Measurements from ENCODE around the gene LSAMP.

The LSAMP gene

DNA sequence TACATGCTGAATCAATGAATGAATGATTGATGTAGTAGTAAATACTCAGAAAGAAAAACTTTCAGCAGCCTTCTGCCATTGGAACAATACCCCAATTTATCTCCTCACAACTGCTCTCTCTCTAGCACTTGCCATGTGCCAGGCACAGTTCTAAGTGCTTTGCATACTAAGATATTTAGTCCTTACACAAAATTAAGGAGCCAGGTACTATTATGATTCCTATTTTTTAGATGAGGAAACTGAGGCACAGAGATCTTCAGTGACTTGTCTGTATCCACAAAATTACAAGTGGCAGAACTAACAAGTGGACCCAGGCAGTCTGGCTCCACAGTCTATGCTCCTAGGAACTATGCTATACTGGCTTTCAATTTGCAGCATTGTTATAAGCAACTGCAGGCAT lies 279.2 kb downstream of the LSAMP start:
- no peak for DNase-seq (ENCODE audit: low spot score in 2 of 2)
- Mint-ChIP-seq H3K9me3 (peaks cover 11% of the 10 kb centered on the region), H3K36me3 (no peaks in the 10 kb centered on the region), H3K4me3 (no peak overlapping the region), H3K4me1 (no peaks in the 10 kb centered on the region), H3K27ac (no peak overlapping the region)
- no peak for ATAC-seq

DNA sequence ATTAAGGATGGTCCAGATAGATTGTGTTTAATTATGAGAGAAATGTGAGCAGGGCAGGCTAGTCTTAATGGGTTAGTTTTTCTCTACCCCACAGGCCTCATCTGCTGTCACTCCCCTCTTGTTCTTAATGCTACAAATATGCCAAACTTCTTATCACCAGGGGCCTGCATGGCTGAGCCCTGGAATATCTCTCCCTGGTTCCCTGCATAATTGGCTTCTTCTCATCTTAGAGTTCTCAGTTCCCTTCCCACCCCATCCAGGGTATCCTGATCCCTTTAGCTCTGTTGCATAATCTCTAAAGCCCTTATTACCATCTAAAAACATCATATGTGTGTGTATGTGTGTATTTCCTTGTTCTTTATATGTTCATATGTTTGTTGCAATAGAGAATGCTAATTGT lies 279.6 kb downstream of the LSAMP start:
- DNase-seq (ENCODE audit: low spot score in 2 of 2) = no peak
- no peak overlapping the region for H3K4me3 Mint-ChIP-seq
- no peak overlapping the region for H3K27ac Mint-ChIP-seq
- no peak for ATAC-seq
- H3K4me1 Mint-ChIP-seq = no peaks in the 10 kb centered on the region
- H3K9me3 Mint-ChIP-seq = peaks cover 11% of the 10 kb centered on the region
- no peaks in the 10 kb centered on the region for H3K36me3 Mint-ChIP-seq

DNA sequence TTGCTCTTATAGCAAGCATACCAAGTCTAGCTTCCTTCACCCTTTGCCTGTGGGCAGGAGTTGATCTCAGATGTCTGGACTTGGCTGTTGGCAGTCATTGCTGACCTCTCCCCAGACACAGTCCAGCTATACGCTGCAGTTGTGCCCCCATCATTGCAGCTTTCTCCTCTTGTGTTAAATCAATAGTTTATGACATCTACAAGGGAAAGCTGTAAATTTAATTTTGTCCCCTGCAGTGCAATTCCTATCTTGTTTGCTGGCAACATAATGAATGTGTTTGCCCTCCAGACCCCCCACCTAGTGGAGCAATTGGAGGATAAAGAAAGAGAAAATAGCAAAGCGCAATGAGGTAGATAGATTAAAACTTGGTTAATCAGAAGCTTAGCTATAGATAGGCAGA lies 280.2 kb downstream of the LSAMP start:
- no peaks in the 10 kb centered on the region for H3K36me3 Mint-ChIP-seq
- H3K4me3 Mint-ChIP-seq = no peak overlapping the region
- H3K4me1 Mint-ChIP-seq = no peaks in the 10 kb centered on the region

DNA sequence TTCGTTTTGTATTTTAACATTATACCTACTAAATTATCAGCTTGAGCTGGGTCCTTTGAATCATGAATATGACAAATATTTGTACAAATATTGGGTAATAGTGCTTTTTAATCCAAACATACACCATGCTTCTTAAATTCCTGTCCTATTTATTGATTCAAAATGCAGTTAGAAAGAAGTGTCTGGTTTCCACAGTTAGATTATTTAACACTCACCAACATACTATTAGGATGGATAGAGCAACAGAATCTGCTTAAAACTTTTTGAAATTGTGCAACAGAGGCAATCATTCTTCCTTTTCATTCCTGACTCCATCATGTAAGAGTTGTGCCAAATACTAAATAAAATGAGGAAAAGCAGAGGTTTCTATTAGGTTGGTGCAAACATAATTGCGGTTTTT lies 281.2 kb downstream of the LSAMP start:
- Mint-ChIP-seq H3K4me1 (no peaks in the 10 kb centered on the region), H3K36me3 (no peaks in the 10 kb centered on the region), H3K27ac (no peak overlapping the region), H3K4me3 (no peak overlapping the region), H3K9me3 (peaks cover 11% of the 10 kb centered on the region)
- ATAC-seq (no peak), DNase-seq (ENCODE audit: low spot score in 2 of 2) (no peak)

More for the DNA sequence above, 280.2 kb downstream of the LSAMP start:
- no peak overlapping the region for H3K27ac Mint-ChIP-seq
- peaks cover 11% of the 10 kb centered on the region for H3K9me3 Mint-ChIP-seq
- ATAC-seq (no peak), DNase-seq (ENCODE audit: low spot score in 2 of 2) (no peak)

DNA sequence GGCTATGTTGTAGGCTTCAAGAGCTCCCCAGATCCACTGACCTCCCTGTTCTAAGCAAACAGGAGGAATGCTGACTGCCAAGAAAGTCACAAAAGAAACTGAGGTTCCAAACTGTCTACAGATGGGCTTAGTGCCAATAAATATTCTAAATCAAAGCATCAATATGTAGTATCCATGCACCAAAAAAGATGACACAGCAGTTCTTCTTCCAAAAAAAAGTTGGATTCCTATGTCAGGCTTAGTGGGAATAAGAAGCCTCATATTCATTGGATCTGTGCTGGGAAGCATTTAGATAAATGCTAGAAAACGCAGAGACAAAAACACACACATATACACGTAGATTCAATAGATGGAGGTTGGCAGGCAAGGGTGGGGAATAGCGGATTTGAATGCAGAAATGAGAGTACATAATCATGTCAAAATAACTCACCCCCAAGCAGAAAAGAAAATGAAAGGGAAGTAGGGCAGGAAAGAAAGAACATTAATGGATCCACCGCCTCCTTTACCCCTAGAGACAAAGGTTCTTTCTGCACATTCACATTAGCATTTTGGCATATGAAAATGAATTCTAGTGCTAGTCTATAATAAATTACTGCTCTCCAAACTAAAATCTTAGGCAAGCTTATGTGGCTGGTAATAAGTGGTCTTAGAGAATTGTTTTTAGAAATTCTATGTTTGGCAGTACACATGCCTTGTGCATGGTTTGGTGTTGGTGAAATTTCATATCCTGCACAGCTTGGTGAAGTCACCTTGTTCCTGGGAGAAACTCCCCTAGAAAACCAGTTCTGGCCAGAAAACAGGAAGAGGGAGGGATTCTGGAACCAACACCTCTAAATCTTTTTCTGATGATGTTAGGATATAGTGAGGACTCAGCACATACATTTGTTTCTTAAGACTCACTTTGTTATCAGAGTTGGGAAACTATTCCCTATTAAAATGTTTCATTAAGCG lies 283.4 kb downstream of the LSAMP start:
- ATAC-seq = no peak
- H3K36me3 Mint-ChIP-seq = no peaks in the 10 kb centered on the region
- H3K9me3 Mint-ChIP-seq = peaks cover 18% of the 10 kb centered on the region
- no peaks in the 10 kb centered on the region for H3K4me1 Mint-ChIP-seq
- H3K4me3 Mint-ChIP-seq = no peak overlapping the region
- no peak overlapping the region for H3K27ac Mint-ChIP-seq
- DNase-seq (ENCODE audit: low spot score in 2 of 2) = no peak

DNA sequence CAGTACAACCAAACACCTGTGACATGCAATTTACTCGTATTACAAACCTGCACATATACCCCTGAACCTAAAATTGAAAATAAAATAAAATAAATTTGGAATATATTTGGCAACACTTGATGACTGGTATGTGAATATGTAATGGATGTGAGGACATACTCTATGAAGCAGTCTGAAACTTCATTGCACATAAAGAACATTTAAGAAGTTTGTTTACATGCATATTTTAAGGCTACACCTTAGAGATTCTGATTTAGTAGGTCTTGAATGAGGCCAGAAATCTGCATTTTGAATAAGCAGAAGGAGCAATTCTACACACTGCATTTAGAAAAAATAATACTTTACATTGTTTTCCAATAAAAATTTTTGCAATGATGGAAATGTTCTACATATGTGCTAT lies 284.7 kb downstream of the LSAMP start:
- H3K36me3 Mint-ChIP-seq = no peaks in the 10 kb centered on the region
- no peak for ATAC-seq
- H3K9me3 Mint-ChIP-seq = peaks cover 15% of the 10 kb centered on the region
- no peak for DNase-seq (ENCODE audit: low spot score in 2 of 2)
- H3K4me1 Mint-ChIP-seq = no peaks in the 10 kb centered on the region
- H3K27ac Mint-ChIP-seq = no peak overlapping the region
- H3K4me3 Mint-ChIP-seq = no peak overlapping the region

DNA sequence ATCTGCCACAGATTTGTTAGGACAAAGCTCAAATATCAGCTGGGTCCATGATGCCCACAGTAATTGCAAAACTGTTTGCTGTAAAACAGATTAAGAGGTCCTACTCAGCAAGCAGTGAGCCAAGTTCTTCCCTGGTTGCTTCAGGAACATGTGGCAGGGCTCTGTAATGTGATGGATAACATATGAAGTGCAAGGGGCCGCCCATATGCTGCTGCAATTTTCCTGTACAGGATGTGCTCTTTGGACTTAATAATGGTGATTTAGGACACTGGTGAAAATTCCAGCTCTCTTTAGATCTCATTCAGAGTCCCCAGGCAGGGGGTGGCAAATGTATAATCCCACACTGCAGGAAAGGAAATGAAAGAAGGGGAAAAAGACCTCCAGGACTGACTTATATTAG lies 289.4 kb downstream of the LSAMP start:
- no peaks in the 10 kb centered on the region for H3K36me3 Mint-ChIP-seq
- no peak overlapping the region for H3K27ac Mint-ChIP-seq
- no peak overlapping the region for H3K4me3 Mint-ChIP-seq
- no peak for DNase-seq (ENCODE audit: low spot score in 2 of 2)
- H3K4me1 Mint-ChIP-seq = no peaks in the 10 kb centered on the region
- peaks cover 11% of the 10 kb centered on the region for H3K9me3 Mint-ChIP-seq
- no peak for ATAC-seq

DNA sequence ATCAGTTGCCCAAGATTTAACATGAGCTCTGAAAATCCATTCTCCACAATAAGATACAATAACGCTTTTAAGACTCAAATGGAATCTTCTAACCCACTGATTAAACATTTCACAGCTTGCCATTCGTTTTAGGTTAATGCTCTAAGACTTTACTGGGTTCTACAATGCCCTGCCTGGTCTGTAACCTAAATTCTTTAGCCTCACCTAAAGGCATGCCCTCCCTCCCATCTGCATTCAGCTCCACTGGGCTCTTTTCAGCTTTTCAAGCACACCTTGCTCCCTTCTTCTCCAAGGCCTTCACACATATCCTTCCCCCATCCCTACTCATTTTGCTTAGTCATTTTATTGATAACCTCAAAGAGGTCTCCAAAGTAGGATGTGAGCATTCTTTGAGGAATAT lies 290.9 kb downstream of the LSAMP start:
- H3K9me3 Mint-ChIP-seq = peaks cover 14% of the 10 kb centered on the region
- DNase-seq (ENCODE audit: low spot score in 2 of 2) (no peak), ATAC-seq (no peak)
- no peak overlapping the region for H3K4me3 Mint-ChIP-seq
- H3K4me1 Mint-ChIP-seq = no peaks in the 10 kb centered on the region
- no peak overlapping the region for H3K27ac Mint-ChIP-seq
- H3K36me3 Mint-ChIP-seq = no peaks in the 10 kb centered on the region

DNA sequence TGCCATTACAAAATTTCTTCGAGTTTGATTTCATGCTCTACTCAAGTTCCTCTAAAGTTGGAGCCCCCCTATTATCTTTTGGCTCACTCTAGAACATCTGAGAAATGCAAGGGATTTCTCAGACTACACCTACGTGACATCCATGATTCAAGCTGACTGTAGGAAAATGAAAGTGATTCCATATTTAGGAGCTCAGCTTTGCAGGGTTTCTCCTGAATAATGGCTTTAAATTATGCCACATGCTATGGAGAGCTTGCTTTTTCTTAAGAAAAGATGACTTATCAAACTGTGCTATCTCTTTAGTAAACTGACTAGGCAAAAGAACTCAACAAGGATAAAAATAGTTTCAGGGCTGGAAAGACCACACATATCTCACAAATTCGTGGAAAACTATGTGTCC lies 292.1 kb downstream of the LSAMP start:
- no peaks in the 10 kb centered on the region for H3K36me3 Mint-ChIP-seq
- peaks cover 8% of the 10 kb centered on the region for H3K9me3 Mint-ChIP-seq
- no peak overlapping the region for H3K4me3 Mint-ChIP-seq
- ATAC-seq (no peak), DNase-seq (ENCODE audit: low spot score in 2 of 2) (no peak)
- no peaks in the 10 kb centered on the region for H3K4me1 Mint-ChIP-seq
- H3K27ac Mint-ChIP-seq = no peak overlapping the region

DNA sequence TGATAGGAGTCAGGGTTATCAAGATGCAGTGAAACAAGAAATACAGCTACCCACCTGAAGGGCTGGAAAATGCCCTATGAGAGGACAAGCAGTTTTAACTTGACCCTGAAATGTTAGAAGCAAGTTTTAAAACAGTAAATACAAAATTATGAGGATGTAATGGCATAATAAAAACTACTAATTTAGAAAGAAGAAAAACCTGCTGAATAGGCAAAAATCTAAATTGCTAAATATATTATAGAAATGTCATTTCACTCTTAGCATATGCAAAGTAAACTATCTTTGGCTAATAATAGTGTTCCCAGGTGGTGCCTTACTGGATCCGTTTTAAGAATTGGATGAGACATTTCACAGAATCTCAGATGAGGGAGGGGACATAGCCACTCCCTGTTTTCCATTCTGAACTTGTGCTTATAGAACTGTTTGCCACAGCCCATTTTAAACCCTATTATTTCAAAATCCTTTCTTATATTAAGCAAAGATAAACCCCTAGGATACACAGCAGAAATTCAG lies 294.6 kb downstream of the LSAMP start:
- no peaks in the 10 kb centered on the region for H3K36me3 Mint-ChIP-seq
- DNase-seq (ENCODE audit: low spot score in 2 of 2) = no peak
- no peaks in the 10 kb centered on the region for H3K4me1 Mint-ChIP-seq
- H3K4me3 Mint-ChIP-seq = no peak overlapping the region
- no peak overlapping the region for H3K27ac Mint-ChIP-seq
- H3K9me3 Mint-ChIP-seq = peaks cover 15% of the 10 kb centered on the region
- no peak for ATAC-seq

DNA sequence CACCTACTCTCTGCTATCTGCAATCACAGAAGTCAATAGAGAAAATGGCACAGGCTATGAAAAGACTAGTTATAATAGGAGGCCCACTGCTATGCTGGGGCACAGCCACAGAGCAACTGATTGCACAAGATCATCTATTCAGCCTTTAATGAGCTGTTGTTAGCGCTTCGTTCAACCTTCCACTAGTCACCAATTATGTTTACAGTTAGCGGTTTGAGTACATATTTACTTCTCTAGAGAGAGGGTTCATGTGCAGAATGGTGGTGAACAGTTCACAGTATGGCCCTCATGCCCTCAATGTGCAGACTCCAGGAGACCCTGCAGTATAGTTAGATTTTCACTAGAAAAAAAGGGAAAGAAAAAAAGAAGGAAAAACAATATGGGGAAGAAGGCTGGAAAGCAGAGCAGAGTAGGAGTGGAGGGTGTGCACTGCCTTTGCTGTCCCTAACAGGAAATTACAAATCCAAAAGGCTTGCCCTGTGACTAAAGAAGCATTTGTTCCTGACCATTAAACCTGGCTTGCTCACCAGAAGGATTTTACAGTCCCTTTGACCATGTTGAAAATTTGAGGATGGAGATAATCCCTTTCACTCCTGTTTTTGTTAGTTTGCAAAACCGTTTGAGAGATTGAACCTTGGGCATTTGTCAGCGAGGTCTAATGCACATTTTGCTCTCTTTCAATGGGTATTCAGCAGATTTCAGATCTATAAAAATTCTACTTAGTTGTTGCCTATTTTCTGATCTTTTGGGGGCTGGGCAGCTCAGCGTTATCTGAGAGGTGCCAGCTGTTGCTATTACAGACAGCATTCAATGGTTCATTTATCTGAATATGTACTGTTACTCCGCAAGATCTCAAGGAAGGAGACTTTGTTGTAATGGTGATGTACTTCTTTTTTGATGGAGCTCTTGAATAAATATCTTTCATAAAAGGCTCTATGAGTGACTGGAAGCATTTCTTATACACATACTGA lies 296.1 kb downstream of the LSAMP start:
- no peak overlapping the region for H3K27ac Mint-ChIP-seq
- DNase-seq (ENCODE audit: low spot score in 2 of 2) = no peak

DNA sequence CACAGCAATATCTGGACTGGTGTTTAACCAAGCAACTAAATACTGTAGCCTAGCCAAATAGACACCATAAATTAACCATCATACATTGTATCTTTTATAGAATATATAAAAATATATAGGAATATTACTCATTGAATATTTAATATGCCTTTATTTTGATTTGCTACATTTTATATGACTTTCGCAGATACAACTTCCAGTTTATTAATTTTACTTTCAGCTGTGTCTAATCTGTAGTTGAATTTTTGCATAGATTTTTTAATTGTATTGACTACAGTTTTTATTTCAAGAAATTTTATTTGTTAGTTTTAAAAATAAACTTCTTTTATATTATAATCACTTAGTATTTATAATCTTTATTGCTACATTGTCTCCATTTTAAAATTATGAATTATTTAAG lies 299.7 kb downstream of the LSAMP start:
- Mint-ChIP-seq H3K9me3 (peaks cover 24% of the 10 kb centered on the region), H3K4me1 (no peaks in the 10 kb centered on the region), H3K4me3 (no peak overlapping the region), H3K27ac (no peak overlapping the region), H3K36me3 (no peaks in the 10 kb centered on the region)
- ATAC-seq = no peak
- no peak for DNase-seq (ENCODE audit: low spot score in 2 of 2)

More for the DNA sequence above, 296.1 kb downstream of the LSAMP start:
- H3K36me3 Mint-ChIP-seq = no peaks in the 10 kb centered on the region
- H3K9me3 Mint-ChIP-seq = peaks cover 18% of the 10 kb centered on the region
- H3K4me3 Mint-ChIP-seq = no peak overlapping the region
- ATAC-seq = no peak
- H3K4me1 Mint-ChIP-seq = no peaks in the 10 kb centered on the region

DNA sequence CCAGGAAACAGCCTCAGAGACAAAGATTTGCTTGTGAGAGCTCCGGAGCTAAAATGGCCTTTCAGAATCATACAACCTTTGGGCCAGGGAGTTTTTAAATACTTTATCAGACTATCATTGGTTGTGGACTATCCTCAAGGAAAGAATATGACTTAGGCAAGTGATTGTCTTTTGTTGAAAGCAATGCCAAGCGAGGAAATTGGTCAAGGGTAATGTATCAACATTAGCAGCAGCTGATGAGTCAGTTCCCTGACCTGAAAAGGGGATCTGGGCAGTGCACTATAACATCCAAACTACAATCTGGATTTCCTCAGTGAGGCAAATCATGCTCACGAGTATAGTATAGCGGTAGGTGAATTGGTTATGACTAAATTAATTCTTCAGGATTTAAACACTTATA lies 303.6 kb downstream of the LSAMP start:
- no peaks in the 10 kb centered on the region for H3K4me1 Mint-ChIP-seq
- H3K4me3 Mint-ChIP-seq = no peak overlapping the region
- DNase-seq (ENCODE audit: low spot score in 2 of 2) = no peak
- H3K36me3 Mint-ChIP-seq = no peaks in the 10 kb centered on the region
- no peak for ATAC-seq
- peaks cover 17% of the 10 kb centered on the region for H3K9me3 Mint-ChIP-seq
- H3K27ac Mint-ChIP-seq = no peak overlapping the region

DNA sequence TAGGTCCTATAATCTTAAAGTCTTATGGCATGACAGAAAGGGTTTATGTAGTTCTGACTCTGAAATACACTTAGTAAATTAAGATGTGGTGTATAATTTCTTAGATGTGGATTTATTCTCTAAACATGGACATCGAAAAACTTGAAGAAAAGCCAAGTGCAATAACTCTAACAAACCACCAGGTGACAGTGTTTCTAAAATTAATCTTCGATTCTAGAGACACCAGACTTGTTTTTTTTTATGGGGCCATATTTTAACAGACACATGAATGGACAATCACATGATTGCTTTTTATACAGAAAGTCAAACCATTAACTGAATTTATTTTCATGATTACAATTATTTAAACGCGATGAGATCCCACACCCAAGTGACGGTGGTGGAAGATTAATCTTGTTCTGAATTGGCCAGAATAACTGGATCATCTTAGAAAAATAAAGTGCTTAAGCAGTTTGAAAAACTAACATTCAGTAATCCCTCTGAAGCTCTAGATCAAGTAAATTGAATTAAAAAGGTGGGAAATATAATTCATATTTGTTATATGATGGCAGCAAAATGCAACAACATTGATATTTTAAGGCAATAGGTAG lies 305.1 kb downstream of the LSAMP start:
- no peak for ATAC-seq
- H3K4me1 Mint-ChIP-seq = no peaks in the 10 kb centered on the region

DNA sequence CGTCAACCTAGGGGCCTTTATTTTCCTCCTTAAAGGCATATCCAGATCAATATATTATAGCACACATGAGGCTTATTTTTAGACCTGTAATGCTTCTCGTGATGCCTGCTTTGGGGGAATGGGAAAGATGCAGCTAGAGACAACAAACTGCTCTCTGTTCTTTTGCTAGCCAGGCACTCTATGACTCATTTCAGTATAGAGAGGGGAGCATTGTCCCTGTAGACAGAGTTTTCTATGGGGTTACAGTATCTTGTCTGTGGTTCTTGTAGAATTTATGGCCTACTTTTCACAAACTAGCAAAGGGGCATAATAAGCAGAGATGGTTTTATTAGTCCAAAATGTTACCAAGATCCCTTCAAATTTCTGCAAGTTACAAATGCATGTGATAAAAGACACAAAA lies 305.6 kb downstream of the LSAMP start:
- no peak overlapping the region for H3K27ac Mint-ChIP-seq
- H3K9me3 Mint-ChIP-seq = peaks cover 8% of the 10 kb centered on the region
- H3K4me3 Mint-ChIP-seq = no peak overlapping the region
- no peaks in the 10 kb centered on the region for H3K4me1 Mint-ChIP-seq
- DNase-seq (ENCODE audit: low spot score in 2 of 2) = no peak
- ATAC-seq = no peak
- no peaks in the 10 kb centered on the region for H3K36me3 Mint-ChIP-seq

More for the DNA sequence above, 305.1 kb downstream of the LSAMP start:
- no peak for DNase-seq (ENCODE audit: low spot score in 2 of 2)
- H3K9me3 Mint-ChIP-seq = peaks cover 10% of the 10 kb centered on the region
- no peaks in the 10 kb centered on the region for H3K36me3 Mint-ChIP-seq
- no peak overlapping the region for H3K27ac Mint-ChIP-seq
- H3K4me3 Mint-ChIP-seq = no peak overlapping the region
